Endothelial cell of umbilical vein (primary cell): Measurements from ENCODE around the gene IBTK. TPM values are rescaled to one million over a fixed set of nuclear protein-coding genes. Genes with fewer than 3 reads are reported as not detected.

Experiments
- BruUV-seq: library from RNA; stranded (reverse); fragments of 400-500 nt; replicated peaks from 2 replicates; lab custom pipeline; 2021; lab: Mats Ljungman, UMichigan
- CTCF ChIA-PET: fragments of 300-600, 350-600 bp; sonication (Branson Sonifier 250); formaldehyde crosslinking; loops from one replicate; lab custom pipeline; 2021; ENCODE audit warnings: antibody characterized with exemption, inconsistent platforms; lab: Charles Lee
- POLR2A ChIA-PET: fragments of 300-600, 350-600 bp; sonication (Branson Sonifier 250); formaldehyde crosslinking; loops from one replicate; lab custom pipeline; 2021; ENCODE audit warnings: antibody characterized with exemption, inconsistent platforms; lab: Charles Lee
- DNase-seq: peaks from one replicate; pipeline ENCODE4 v3.0.0-alpha.2; 2011; ENCODE audit warnings: low read depth, low spot score
- FAIRE-seq: peaks from 2 replicates; lab custom pipeline; 2011; peaks lifted over from hg19 to GRCh38; lab: Jason Lieb, UNC
- H2AFZ ChIP-seq: 2 replicates; pipeline ENCODE4 v1.6.0; 2012; ENCODE audit warnings: low read depth, low read length, control low read depth, inconsistent platforms
- H3K27ac ChIP-seq: 2 replicates; pipeline ENCODE4 v1.5.1; 2011; ENCODE audit warnings: low read depth, mild to moderate bottlenecking, control low read depth, low read length, moderate library complexity; ENCODE audit not compliant: insufficient read depth
- H3K27me3 ChIP-seq, 2 experiments: 2 replicates each; pipeline versions ENCODE4 v1.6.0 to v1.6.1; 2011; ENCODE audit warnings: low read length in 2 of 2, mixed read lengths in 1 of 2; ENCODE audit not compliant: control insufficient read depth in 2 of 2, insufficient read depth in 2 of 2
- H3K36me3 ChIP-seq, 2 experiments: 2 replicates in 1 of 2; 3 replicates in 1 of 2; pipeline ENCODE4 v1.5.1; 2011; ENCODE audit warnings: low read length in 2 of 2, mild to moderate bottlenecking in 1 of 2, moderate library complexity in 1 of 2; ENCODE audit not compliant: control insufficient read depth in 2 of 2, insufficient read depth in 2 of 2; ENCODE audit errors: extremely low read depth in 1 of 2
- H3K4me1 ChIP-seq: 3 replicates; pipeline ENCODE4 v1.5.1; 2011; ENCODE audit warnings: mild to moderate bottlenecking, low read length; ENCODE audit not compliant: control insufficient read depth, insufficient read depth; ENCODE audit errors: extremely low read depth
- H3K4me2 ChIP-seq: 2 replicates; pipeline ENCODE4 v1.6.1; 2011; ENCODE audit warnings: low read length, control low read depth, mixed read lengths; ENCODE audit not compliant: insufficient read depth
- H3K4me3 ChIP-seq, 3 experiments: fragments of 200-600 bp in 1 of 3; sonication (generic), shearing (Covaris generic) in 1 of 3; replicated peaks in 1 of 3; 2 replicates each; pipeline ENCODE4 v1.5.1; 2011 to 2016; ENCODE audit warnings: control low read depth in 3 of 3, low read length in 3 of 3, mild to moderate bottlenecking in 2 of 3, inconsistent platforms in 1 of 3, low read depth in 1 of 3, moderate library complexity in 1 of 3; ENCODE audit not compliant: insufficient read depth in 1 of 3
- H3K79me2 ChIP-seq: 2 replicates; pipeline ENCODE4 v1.6.0; 2012; ENCODE audit warnings: low read length, inconsistent platforms; ENCODE audit not compliant: control insufficient read depth, insufficient read depth
- H3K9ac ChIP-seq: replicated peaks from 2 replicates; pipeline ENCODE3; 2011; ENCODE audit warnings: low read length, control low read depth; ENCODE audit not compliant: insufficient read depth; ENCODE audit errors: extremely low read depth
- H3K9me1 ChIP-seq: replicated peaks from 3 replicates; pipeline ENCODE4 v1.6.0; 2011; ENCODE audit warnings: mild to moderate bottlenecking, low read length; ENCODE audit not compliant: control insufficient read depth, insufficient read depth; ENCODE audit errors: extremely low read depth
- H3K9me3 ChIP-seq: replicated peaks from 2 replicates; pipeline ENCODE4 v1.5.1; 2012; ENCODE audit warnings: low read length, inconsistent platforms; ENCODE audit not compliant: control insufficient read depth, insufficient read depth
- H4K20me1 ChIP-seq: replicated peaks from 2 replicates; pipeline ENCODE3; 2011; ENCODE audit warnings: mild to moderate bottlenecking, low read length; ENCODE audit not compliant: control insufficient read depth, insufficient read depth; ENCODE audit errors: extremely low read depth
- CTCF ChIP-seq, 2 donors: IDR thresholded peaks; 1 replicate in 1 of 2; 2 replicates in 1 of 2; pipeline ENCODE4 v1.5.1; 2011; ENCODE audit warnings: low read length in 2 of 2, mild to moderate bottlenecking in 2 of 2, moderate library complexity in 2 of 2, control low read depth in 1 of 2, inconsistent platforms in 1 of 2, low read depth in 1 of 2; ENCODE audit not compliant: insufficient read depth in 1 of 2; ENCODE audit errors: extremely low read depth in 1 of 2
- EZH2 ChIP-seq: IDR thresholded peaks from 2 replicates; pipeline ENCODE4 v1.6.1; 2012; ENCODE audit warnings: borderline replicate concordance, low read depth, mild to moderate bottlenecking, moderate library complexity, low read length, inconsistent platforms; ENCODE audit not compliant: severe bottlenecking
- FOS ChIP-seq: IDR thresholded peaks from 2 replicates; pipeline ENCODE4 v1.6.1; 2011; ENCODE audit warnings: mild to moderate bottlenecking, low read length, moderate library complexity, borderline replicate concordance; ENCODE audit not compliant: insufficient read depth
- GATA2 ChIP-seq: IDR thresholded peaks from 2 replicates; pipeline ENCODE4 v1.7.0; 2011; ENCODE audit warnings: low read depth, mild to moderate bottlenecking, moderate library complexity, mixed read lengths, low read length; ENCODE audit not compliant: insufficient read length, insufficient read depth
- MAX ChIP-seq: IDR thresholded peaks from 2 replicates; pipeline ENCODE4 v1.6.1; 2011; ENCODE audit not compliant: insufficient read depth, insufficient read length
- POLR2A ChIP-seq: IDR thresholded peaks from 2 replicates; pipeline ENCODE4 v1.6.1; 2012; ENCODE audit warnings: low read depth, mild to moderate bottlenecking, control low read depth, low read length
- dilution Hi-C: fragments of 300-500 bp; cut with MboI; formaldehyde crosslinking; loops from one replicate; pipeline ENCODE4 v1.15.0; 2019; ENCODE audit warnings: low sequenced_read_pairs; ENCODE audit not compliant: extremely low pct_ligation_motif_present
- intact Hi-C: fragments of 100-400 bp; cut with micrococcal nuclease; formaldehyde crosslinking; loops from one replicate; pipeline ENCODE4 v1.10.0; 2022
- polyA plus RNA-seq, 4 experiments: library from polyadenylated mRNA; depleted of rRNA in 3 of 4; stranded (reverse) in 3 of 4; unstranded in 1 of 4; fragments of >200 nt; gene quantifications; 2 replicates each; pipeline versions ENCODE4 v1.2.1 to v1.2.3, GENCODE V29; 2011 to 2012; ENCODE audit warnings: missing spikeins in 1 of 4
- total RNA-seq: library from RNA; stranded (reverse); gene quantifications from 2 replicates; pipeline ENCODE4 v1.2.3, GENCODE V29; 2021

IBTK gene
- total and polyA plus RNA-seq, 2 donors (not counting 3 experiments of a cell fraction or from before 2014, with no cell fraction given), result 6.7 to 30.5 TPM

DNA sequence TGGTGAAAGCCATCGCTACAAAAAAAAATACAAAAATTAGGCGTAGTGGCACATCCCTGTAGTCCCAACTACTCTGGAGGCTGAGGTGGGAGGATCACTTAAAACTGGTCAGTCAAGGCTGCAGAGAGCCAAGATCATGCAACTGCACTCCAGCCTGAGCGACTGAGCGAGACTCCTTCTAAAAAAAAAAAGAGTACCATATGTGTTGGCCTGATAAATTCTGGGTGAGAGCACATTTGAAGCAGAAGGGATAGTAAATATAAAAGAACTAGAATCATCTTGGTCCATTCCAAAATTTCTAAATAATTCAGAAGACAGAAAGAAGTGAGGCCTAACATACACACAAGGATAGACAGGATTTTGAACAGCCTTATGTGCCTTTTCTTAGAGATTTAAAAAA lies 2.2 kb downstream of the IBTK start:
- Histone ChIP-seq H3K4me2 (peak overlapping the region; percentile 12), H3K9ac (no peak overlapping the region), H2AFZ (no peak overlapping the region), H3K4me1 (peaks cover 35% of the 10 kb centered on the region), H3K79me2 (peaks cover 64% of the 10 kb centered on the region), H3K9me3 (no peaks in the 10 kb centered on the region), H3K9me1 (no peaks in the 10 kb centered on the region), H3K27me3 (no peaks in the 10 kb centered on the region), H3K36me3 (no peaks in the 10 kb centered on the region), H4K20me1 (no peaks in the 10 kb centered on the region), H3K27ac (no peak overlapping the region), H3K4me3 (no peak overlapping the region)
- DNase-seq (no peak), FAIRE-seq (no peak)
- CTCF ChIA-PET, result no interaction called here
- dilution Hi-C loops (no loop called here), intact Hi-C loops (loop anchor here (5.0 to 10.0 kb wide), 4 partner anchors 117 to 1267 kb away; partner anchors contain the start of genes ME1, PGM3, PRSS35 and RWDD2A)
- TF ChIP-seq EZH2 (no peak), FOS (no peak), MAX (no peak), POLR2A (no peak), CTCF (IDR thresholded peaks at IDR 0.05; ENCODE audit: extremely low read depth in 1 of 2, insufficient read depth in 1 of 2, low read depth in 1 of 2, low read length in 2 of 2) (no peak), GATA2 (no peak)
- POLR2A ChIA-PET, result interaction anchor here (0.7 kb wide), 1 partner anchor 976 kb away, joined by 6 read pairs; no protein-coding TSS in a partner anchor
- no TSS peak for BruUV-seq
